Activated CD4-positive, alpha-beta T cell treated with anti-CD3 and anti-CD28 coated beads, Interleukin-2, amount 50 U/mL, for 1 hour (primary cell): ENCODE data around the gene NUBP2.
"Not testable (repeated sequence)": the region's sequence is repeated elsewhere in the genome, so short reads cannot be mapped to it uniquely, and the experiment has no call there.

Source experiments
- DNase-seq: peaks from one replicate; pipeline ENCODE4 v3.0.0-alpha.2; 2020

The NUBP2 gene

GRCh38 chr16:1787056-1787321, 4.2 kb downstream of the NUBP2 start:
- DNase-seq, result no peak

GRCh38 chr16:1787322-1788094, 4.7 kb downstream of the NUBP2 start:
- no peak for DNase-seq

- DNase-seq, result no peak
Measured at GRCh38 chr16:1788095-1788707, 5.4 kb downstream of the NUBP2 start.

GRCh38 chr16:1788708-1789100, 5.9 kb downstream of the NUBP2 start:
- DNase-seq, result no peak

GRCh38 chr16:1789643-1790045, 6.9 kb downstream of the NUBP2 start:
- DNase-seq, result no peak

- no peak for DNase-seq
Measured at GRCh38 chr16:1790261-1790610, 7.5 kb downstream of the NUBP2 start.

GRCh38 chr16:1790611-1791255, 8.0 kb downstream of the NUBP2 start:
- DNase-seq, result no peak

GRCh38 chr16:1791256-1791942, 8.6 kb downstream of the NUBP2 start:
- DNase-seq, result no peak

- DNase-seq, result no peak
Measured at GRCh38 chr16:1791943-1792812, 9.4 kb downstream of the NUBP2 start.

- DNase-seq, result no peak
Measured at GRCh38 chr16:1792836-1793577, 10.2 kb downstream of the NUBP2 start.

- DNase-seq, result no peak
Measured at GRCh38 chr16:1793578-1794220, 10.9 kb downstream of the NUBP2 start, which contains the start of gene IGFALS. Gene IGFALS, minus strand, starts transcription at chr16:1793705. Its CDS starts 53 bp downstream, at chr16:1793652.

GRCh38 chr16:1794221-1794871, 11.6 kb downstream of the NUBP2 start:
- DNase-seq, result no peak

- DNase-seq, result no peak
Measured at GRCh38 chr16:1794908-1795666, 12.3 kb downstream of the NUBP2 start.

GRCh38 chr16:1799263-1799662, 16.5 kb downstream of the NUBP2 start:
- DNase-seq, result not testable (repeated sequence)

GRCh38 chr16:1800701-1801100, 17.9 kb downstream of the NUBP2 start:
- DNase-seq, result no peak

GRCh38 chr16:1807626-1808025, 24.9 kb downstream of the NUBP2 start:
- no peak for DNase-seq

- no peak for DNase-seq
Measured at GRCh38 chr16:1808691-1809090, 25.9 kb downstream of the NUBP2 start.

- no peak for DNase-seq
Measured at GRCh38 chr16:1809281-1809801, 26.6 kb downstream of the NUBP2 start.

- no peak for DNase-seq
Measured at GRCh38 chr16:1810106-1810505, 27.3 kb downstream of the NUBP2 start.

- no peak for DNase-seq
Measured at GRCh38 chr16:1810536-1810935, 27.8 kb downstream of the NUBP2 start.
